H9 (cell line): ENCODE measurements around the gene FMN1. TPM values are rescaled to one million over a fixed set of nuclear protein-coding genes. Genes with fewer than 3 reads are reported as not detected.

ENCODE experiments used
- DNase-seq: peaks from one replicate; pipeline ENCODE4 v3.0.0-alpha.2; 2017
- H2AFZ ChIP-seq: one replicate; pipeline ENCODE4 v1.6.1; 2013; ENCODE audit warnings: mild to moderate bottlenecking, low read length, control low read depth, moderate library complexity
- H2AK5ac ChIP-seq: 2 replicates; pipeline ENCODE4 v1.6.1; 2013; ENCODE audit warnings: low read length, control low read depth, mixed read lengths; ENCODE audit not compliant: insufficient read length
- H2BK120ac ChIP-seq: one replicate; pipeline ENCODE4 v1.6.1; 2013; ENCODE audit warnings: low read depth, mild to moderate bottlenecking, low read length, control low read depth, inconsistent platforms; ENCODE audit not compliant: poor library complexity, severe bottlenecking
- H2BK12ac ChIP-seq: 2 replicates; pipeline ENCODE4 v1.6.1; 2013; ENCODE audit warnings: low read length, control low read depth, mixed read lengths, low read depth; ENCODE audit not compliant: insufficient read length
- H2BK15ac ChIP-seq: 2 replicates; pipeline ENCODE4 v1.6.1; 2013; ENCODE audit warnings: low read depth, low read length, control low read depth
- H2BK20ac ChIP-seq: one replicate; pipeline ENCODE4 v1.6.1; 2013; ENCODE audit warnings: low read depth, mild to moderate bottlenecking, low read length, control low read depth, inconsistent platforms; ENCODE audit not compliant: poor library complexity, severe bottlenecking
- H2BK5ac ChIP-seq: 2 replicates; pipeline ENCODE4 v1.6.1; 2013; ENCODE audit warnings: low read length, control low read depth, mixed read lengths; ENCODE audit not compliant: insufficient read length
- H3K14ac ChIP-seq: 2 replicates; pipeline ENCODE4 v1.6.1; 2013; ENCODE audit warnings: low read length, control low read depth; ENCODE audit not compliant: insufficient read depth
- H3K18ac ChIP-seq: 2 replicates; pipeline ENCODE4 v1.6.1; 2013; ENCODE audit warnings: low read depth, mild to moderate bottlenecking, mixed read lengths, low read length, control low read depth; ENCODE audit not compliant: insufficient read length
- H3K23ac ChIP-seq: 2 replicates; pipeline ENCODE4 v1.6.1; 2013; ENCODE audit warnings: low read length, control low read depth, mixed read lengths, low read depth; ENCODE audit not compliant: insufficient read length
- H3K23me2 ChIP-seq: 2 replicates; pipeline ENCODE4 v1.6.1; 2013; ENCODE audit warnings: low read depth, mild to moderate bottlenecking, mixed read lengths, low read length, control low read depth; ENCODE audit not compliant: insufficient read length, poor library complexity, severe bottlenecking
- H3K27ac ChIP-seq: 2 replicates; pipeline ENCODE4 v1.5.1; 2013; ENCODE audit warnings: low read length, control low read depth, mixed read lengths, low read depth; ENCODE audit not compliant: insufficient read length
- H3K27me3 ChIP-seq: 2 replicates; pipeline ENCODE4 v1.6.1; 2013; ENCODE audit warnings: low read length, control low read depth, inconsistent platforms; ENCODE audit not compliant: insufficient read depth
- H3K4ac ChIP-seq: 2 replicates; pipeline ENCODE4 v1.6.1; 2013; ENCODE audit warnings: low read depth, mild to moderate bottlenecking, control low read depth, inconsistent platforms, low read length, moderate library complexity
- H3K4me1 ChIP-seq: 2 replicates; pipeline ENCODE4 v1.6.1; 2013; ENCODE audit warnings: low read length, control low read depth, inconsistent platforms; ENCODE audit not compliant: insufficient read depth
- H3K4me2 ChIP-seq: 2 replicates; pipeline ENCODE4 v1.6.1; 2013; ENCODE audit warnings: low read length, control low read depth, mixed read lengths; ENCODE audit not compliant: insufficient read length, insufficient read depth
- H3K56ac ChIP-seq: 2 replicates; pipeline ENCODE4 v1.6.1; 2013; ENCODE audit warnings: low read depth, mild to moderate bottlenecking, mixed read lengths, low read length, control low read depth; ENCODE audit not compliant: insufficient read length
- H3K79me1 ChIP-seq: 2 replicates; pipeline ENCODE4 v1.6.1; 2013; ENCODE audit warnings: low read depth, mild to moderate bottlenecking, moderate library complexity, low read length, control low read depth, inconsistent platforms; ENCODE audit not compliant: insufficient read depth, poor library complexity, severe bottlenecking
- H3K79me2 ChIP-seq: 2 replicates; pipeline ENCODE4 v1.6.1; 2013; ENCODE audit warnings: low read length, control low read depth, inconsistent platforms; ENCODE audit not compliant: insufficient read depth
- H3K9ac ChIP-seq: 2 replicates; pipeline ENCODE4 v1.6.1; 2013; ENCODE audit warnings: low read length, control low read depth, mixed read lengths; ENCODE audit not compliant: insufficient read length; ENCODE audit errors: extremely low read depth
- H3K9me3 ChIP-seq: one replicate; pipeline ENCODE4 v1.6.1; 2013; ENCODE audit warnings: low read depth, low read length, inconsistent platforms; ENCODE audit not compliant: control insufficient read depth
- H3T11ph ChIP-seq: one replicate; pipeline ENCODE4 v1.6.1; 2013; ENCODE audit warnings: mild to moderate bottlenecking, low read length, control low read depth, inconsistent platforms
- H4K20me1 ChIP-seq: one replicate; pipeline ENCODE4 v1.6.1; 2013; ENCODE audit not compliant: control insufficient read depth, insufficient read length, insufficient read depth
- H4K5ac ChIP-seq: 2 replicates; pipeline ENCODE4 v1.6.1; 2013; ENCODE audit warnings: low read depth, mild to moderate bottlenecking, mixed read lengths, low read length, control low read depth; ENCODE audit not compliant: insufficient read length
- H4K8ac ChIP-seq: replicated peaks from 2 replicates; pipeline ENCODE4 v1.6.1; 2013; ENCODE audit warnings: low read length, control low read depth, mixed read lengths, low read depth; ENCODE audit not compliant: insufficient read length
- H4K91ac ChIP-seq: 2 replicates; pipeline ENCODE4 v1.6.1; 2013; ENCODE audit warnings: low read depth, mild to moderate bottlenecking, moderate library complexity, mixed read lengths, low read length, control low read depth; ENCODE audit not compliant: insufficient read length
- H3K27ac Mint-ChIP-seq, 3 experiments: 2 replicates in 2 of 3; 3 replicates in 1 of 3; pipeline ENCODE4 v1.8.0; 2020 to 2021; ENCODE audit warnings: mixed read lengths in 3 of 3, mild to moderate bottlenecking in 1 of 3, moderate library complexity in 1 of 3
- H3K27me3 Mint-ChIP-seq: 2 replicates; pipeline ENCODE4 v1.8.0; 2021; ENCODE audit warnings: low read depth, mild to moderate bottlenecking, moderate library complexity, mixed read lengths
- H3K36me3 Mint-ChIP-seq, 3 experiments: 2 replicates in 2 of 3; 3 replicates in 1 of 3; pipeline ENCODE4 v1.8.0; 2020 to 2021; ENCODE audit warnings: low read depth in 3 of 3, mixed read lengths in 3 of 3; ENCODE audit not compliant: insufficient read depth in 1 of 3
- H3K4me1 Mint-ChIP-seq, 2 experiments: 2 replicates each; pipeline ENCODE4 v1.8.0; 2020; ENCODE audit warnings: mixed read lengths in 2 of 2
- H3K4me3 Mint-ChIP-seq, 2 experiments: 2 replicates in 1 of 2; 3 replicates in 1 of 2; pipeline ENCODE4 v1.8.0; 2020 to 2021; ENCODE audit warnings: mild to moderate bottlenecking in 2 of 2, mixed read lengths in 2 of 2, moderate library complexity in 1 of 2
- H3K9me3 Mint-ChIP-seq, 2 experiments: 2 replicates in 1 of 2; 3 replicates in 1 of 2; pipeline ENCODE4 v1.8.0; 2020; ENCODE audit warnings: mild to moderate bottlenecking in 2 of 2, mixed read lengths in 2 of 2, moderate library complexity in 1 of 2
- WGBS: extraction: QIAGEN DNeasy Blood & Tissue Kit; methylation state at CpG from one replicate; pipeline ENCODE4 v1.1.7; 2013; ENCODE audit warnings: missing lambda C conversion rate, low lambda C conversion rate, mixed read lengths; ENCODE audit not compliant: insufficient read length; ENCODE audit errors: extremely low coverage; 5-methylcytosine and 5-hydroxymethylcytosine counted together
- total RNA-seq: library from RNA; stranded (reverse); gene quantifications from 2 replicates; pipeline ENCODE4 v1.2.1, GENCODE V29; 2021
- TF ChIP-seq, protein P1 (sequence below): fragments of 200-600 bp; sonication (generic); conservative IDR thresholded peaks from 3 replicates; pipeline ENCODE4 v1.8.0; 2021; ENCODE audit warnings: antibody characterized with exemption, mild to moderate bottlenecking

Gene FMN1
- total RNA-seq, 1 experiment from 2014 or later, result 1.9 TPM

DNA sequence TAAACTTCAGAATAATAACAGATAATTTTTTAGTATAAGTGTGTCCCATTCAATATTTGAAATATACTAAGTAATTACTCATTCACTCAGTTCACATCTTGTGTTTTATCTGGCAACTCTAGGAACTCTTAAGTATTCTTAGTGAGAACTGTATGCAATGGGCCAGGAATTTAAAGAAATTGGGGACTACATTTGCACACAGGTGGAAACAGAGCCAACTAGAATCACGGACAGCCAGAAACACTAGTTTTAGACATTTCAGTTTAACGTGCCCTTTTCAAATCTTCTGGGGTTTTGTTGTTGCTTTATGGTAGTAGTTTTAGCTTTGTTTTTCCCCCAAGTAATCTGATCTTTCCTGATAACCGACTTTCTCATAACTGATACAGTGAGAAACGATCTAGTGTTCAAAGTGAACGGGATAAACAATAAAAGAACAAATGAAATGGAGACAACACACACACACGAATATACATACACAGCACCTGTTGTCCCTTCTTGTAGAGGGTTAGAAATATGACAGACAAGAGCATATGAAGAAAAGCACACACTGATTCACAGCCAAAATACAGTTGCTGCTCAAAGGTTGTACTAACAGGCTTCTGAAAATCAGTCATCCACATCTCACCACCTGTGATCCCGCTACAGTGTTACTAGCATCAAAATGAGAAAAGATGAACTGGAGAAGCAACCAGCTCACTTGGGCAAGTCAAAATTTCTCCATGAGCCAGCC, 167.0 kb downstream of the FMN1 start:
- Histone ChIP-seq H2BK5ac (no peak overlapping the region), H3K79me2 (no peaks in the 10 kb centered on the region), H3K23ac (no peak overlapping the region), H4K8ac (no peak overlapping the region), H3K27me3 (no peaks in the 10 kb centered on the region), H2BK12ac (no peak overlapping the region), H3K18ac (no peak overlapping the region), H2BK20ac (no peak overlapping the region), H4K91ac (no peak overlapping the region), H3K56ac (no peak overlapping the region), H3K27ac (no peak overlapping the region), H3K4me2 (no peak overlapping the region), H3K9me3 (no peaks in the 10 kb centered on the region), H2BK120ac (no peak overlapping the region), H3K4ac (no peak overlapping the region), H3K79me1 (no peaks in the 10 kb centered on the region), H4K5ac (no peak overlapping the region), H4K20me1 (no peaks in the 10 kb centered on the region), H3K14ac (no peak overlapping the region), H2AK5ac (no peak overlapping the region), H3K9ac (no peak overlapping the region), H2AFZ (no peak overlapping the region), H2BK15ac (no peak overlapping the region), H3K4me1 (no peaks in the 10 kb centered on the region), H3K23me2 (no peaks in the 10 kb centered on the region), H3T11ph (no peak overlapping the region)
- H3K9me3 Mint-ChIP-seq, result no peaks in the 10 kb centered on the region
- no peaks in the 10 kb centered on the region for H3K27me3 Mint-ChIP-seq
- H3K27ac Mint-ChIP-seq, result no peak overlapping the region
- TF ChIP-seq, protein P1, sequence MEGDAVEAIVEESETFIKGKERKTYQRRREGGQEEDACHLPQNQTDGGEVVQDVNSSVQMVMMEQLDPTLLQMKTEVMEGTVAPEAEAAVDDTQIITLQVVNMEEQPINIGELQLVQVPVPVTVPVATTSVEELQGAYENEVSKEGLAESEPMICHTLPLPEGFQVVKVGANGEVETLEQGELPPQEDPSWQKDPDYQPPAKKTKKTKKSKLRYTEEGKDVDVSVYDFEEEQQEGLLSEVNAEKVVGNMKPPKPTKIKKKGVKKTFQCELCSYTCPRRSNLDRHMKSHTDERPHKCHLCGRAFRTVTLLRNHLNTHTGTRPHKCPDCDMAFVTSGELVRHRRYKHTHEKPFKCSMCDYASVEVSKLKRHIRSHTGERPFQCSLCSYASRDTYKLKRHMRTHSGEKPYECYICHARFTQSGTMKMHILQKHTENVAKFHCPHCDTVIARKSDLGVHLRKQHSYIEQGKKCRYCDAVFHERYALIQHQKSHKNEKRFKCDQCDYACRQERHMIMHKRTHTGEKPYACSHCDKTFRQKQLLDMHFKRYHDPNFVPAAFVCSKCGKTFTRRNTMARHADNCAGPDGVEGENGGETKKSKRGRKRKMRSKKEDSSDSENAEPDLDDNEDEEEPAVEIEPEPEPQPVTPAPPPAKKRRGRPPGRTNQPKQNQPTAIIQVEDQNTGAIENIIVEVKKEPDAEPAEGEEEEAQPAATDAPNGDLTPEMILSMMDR, result no peak
- DNase-seq, result no peak
- peaks cover 3 to 7% of the 10 kb centered on the region in 2 experiments for H3K4me1 Mint-ChIP-seq
- no peaks in the 10 kb centered on the region for H3K36me3 Mint-ChIP-seq
- no peak overlapping the region for H3K4me3 Mint-ChIP-seq
- WGBS, result no CpG with 5 or more reads among the region's 7 CpGs
